Measurements from ENCODE around the gene NKAPL. TPM values are rescaled to one million over a fixed set of nuclear protein-coding genes. Genes with fewer than 3 reads are reported as not detected.

Gene NKAPL
- total and polyA plus RNA-seq, 2 experiments from 2014 or later: 0.97 to 3.2 TPM

DNA sequence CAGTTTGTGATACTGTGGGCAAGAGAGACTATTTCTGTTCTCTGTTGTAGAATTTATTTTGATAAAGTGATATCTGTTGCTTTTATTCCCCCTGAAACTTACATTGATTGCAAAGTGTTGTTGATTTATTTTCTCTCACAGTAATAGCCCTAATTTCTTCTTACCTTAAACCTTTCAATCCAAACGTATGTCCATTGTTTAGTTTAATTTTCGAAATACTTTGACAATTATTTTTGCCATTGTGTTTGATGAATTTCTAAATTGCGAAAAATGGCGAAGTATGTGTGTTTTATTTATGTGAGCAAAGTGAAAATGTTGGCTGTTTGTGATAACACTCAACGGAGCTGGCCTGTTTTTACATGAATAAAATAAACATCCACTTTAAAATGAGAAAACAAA, 7.5 kb downstream of the NKAPL start:
- peak overlapping the region; percentile 90 for H3K27ac ChIP-seq
- TF ChIP-seq EZH2phosphoT487 (IDR thresholded peaks at IDR 0.05; ENCODE audit: insufficient read depth, low read depth) (no peak), EZH2 (IDR thresholded peaks at IDR 0.05; ENCODE audit: insufficient read depth, poor library complexity, severe bottlenecking) (no peak)

DNA sequence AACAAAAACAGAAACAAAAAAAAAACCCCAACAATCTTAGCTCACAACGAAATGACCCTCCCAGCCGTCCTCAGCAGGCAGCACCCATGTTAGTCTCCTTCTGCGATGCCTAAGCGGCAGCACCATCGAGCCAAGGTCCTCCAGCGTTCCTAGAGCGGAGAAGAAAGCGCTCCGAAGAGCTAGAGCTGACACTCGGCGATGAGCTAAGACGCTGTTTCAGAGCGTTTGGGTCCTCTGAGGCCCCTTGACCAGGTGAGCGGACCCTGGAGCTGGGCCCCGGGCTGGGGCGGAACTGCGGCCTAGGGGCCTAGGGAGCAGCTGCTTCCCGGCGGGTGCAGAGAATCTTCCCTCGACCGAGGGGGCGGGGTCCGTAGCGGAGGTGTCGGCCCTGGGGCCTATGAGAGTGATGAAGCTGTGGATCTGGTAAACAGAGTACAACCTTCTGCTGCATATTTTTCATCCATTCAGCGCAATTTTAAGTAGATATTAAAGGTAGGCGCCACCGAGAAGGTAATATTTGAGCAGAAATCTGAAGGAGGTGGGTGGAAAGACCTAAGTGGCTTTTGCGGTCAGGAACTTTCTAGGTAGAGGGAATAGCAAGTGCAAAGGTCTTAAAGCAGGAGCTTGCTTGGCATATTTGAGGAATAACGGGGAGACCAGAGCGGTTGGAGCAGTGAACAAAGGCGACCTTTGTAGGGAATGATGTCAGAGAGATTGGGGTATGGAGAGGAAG, 8.0 kb downstream of the NKAPL start, which contains the start of gene ZSCAN26:
Gene ZSCAN26 (plus strand): TSS at position 182 of the 733 bp plus-strand sequence. CDS start 4,777 bp downstream, outside the sequence.
- Histone ChIP-seq H3K9me3 (ENCODE audit: low read depth) (no peaks in the 10 kb centered on the region), H3K4me3 (peak within 1 kb of the TSS; percentile 97), H3K9me2 (ENCODE audit: insufficient read depth) (no peaks in the 10 kb centered on the region), H3K27me3 (replicated peaks; ENCODE audit: insufficient read depth) (no peaks in the 10 kb centered on the region), H4K20me1 (ENCODE audit: insufficient read depth) (no peaks in the 10 kb centered on the region), H3K4me2 (ENCODE audit: unreplicated experiment) (peak within 1 kb of the TSS; percentile 98), H3K79me2 (ENCODE audit: insufficient read depth) (peaks cover 42% of the 10 kb centered on the region), H3K27ac (peak within 1 kb of the TSS; percentile 90), H3F3A (ENCODE audit: insufficient read depth) (peaks cover 43% of the 10 kb centered on the region), H3K36me3 (ENCODE audit: low read depth) (no peaks in the 10 kb centered on the region), H3K4me1 (ENCODE audit: insufficient read depth) (peaks cover 9% of the 10 kb centered on the region; the same call in 1 of the 2 replicates), H2AFZ (peak within 1 kb of the TSS; percentile 98), H3K9ac (peak within 1 kb of the TSS; percentile 92)
- TF ChIP-seq EZH2 (IDR thresholded peaks at IDR 0.05; ENCODE audit: insufficient read depth, poor library complexity, severe bottlenecking) (no peak), EZH2phosphoT487 (IDR thresholded peaks at IDR 0.05; ENCODE audit: insufficient read depth, low read depth) (no peak)
- WGBS, 2 experiments (ENCODE audit: low coverage in 1 of 2, low lambda C conversion rate in 2 of 2, missing lambda C conversion rate in 2 of 2): 1% methylated on average over 31 to 32 of the region's 32 CpGs
- DNase-seq: peak; percentile 88
- in situ Hi-C loops (cut with MboI): no loop called here

More for the DNA sequence above, 7.5 kb downstream of the NKAPL start:
- H3K4me3 ChIP-seq: peak overlapping the region; percentile 97
- H3K27me3 ChIP-seq (replicated peaks; ENCODE audit: insufficient read depth): no peaks in the 10 kb centered on the region
- no peaks in the 10 kb centered on the region for H3K9me2 ChIP-seq (ENCODE audit: insufficient read depth)
- peak overlapping the region; percentile 92 for H3K9ac ChIP-seq
- DNase-seq: no peak
- peaks cover 43% of the 10 kb centered on the region for H3F3A ChIP-seq (ENCODE audit: insufficient read depth)
- H4K20me1 ChIP-seq (ENCODE audit: insufficient read depth): no peaks in the 10 kb centered on the region
- peak overlapping the region; percentile 98 for H2AFZ ChIP-seq
- H3K4me1 ChIP-seq (ENCODE audit: insufficient read depth): peaks cover 9% of the 10 kb centered on the region; the same call in 1 of the 2 replicates
- in situ Hi-C loops (cut with MboI): no loop called here
- H3K4me2 ChIP-seq (ENCODE audit: unreplicated experiment): peak overlapping the region; percentile 98
- no peaks in the 10 kb centered on the region for H3K36me3 ChIP-seq (ENCODE audit: low read depth)
- H3K79me2 ChIP-seq (ENCODE audit: insufficient read depth): peaks cover 41% of the 10 kb centered on the region
- H3K9me3 ChIP-seq (ENCODE audit: low read depth): no peaks in the 10 kb centered on the region
- WGBS, 2 experiments (ENCODE audit: low coverage in 1 of 2, low lambda C conversion rate in 2 of 2, missing lambda C conversion rate in 2 of 2): 13 to 15% methylated on average over 5 of the region's 5 CpGs

DNA sequence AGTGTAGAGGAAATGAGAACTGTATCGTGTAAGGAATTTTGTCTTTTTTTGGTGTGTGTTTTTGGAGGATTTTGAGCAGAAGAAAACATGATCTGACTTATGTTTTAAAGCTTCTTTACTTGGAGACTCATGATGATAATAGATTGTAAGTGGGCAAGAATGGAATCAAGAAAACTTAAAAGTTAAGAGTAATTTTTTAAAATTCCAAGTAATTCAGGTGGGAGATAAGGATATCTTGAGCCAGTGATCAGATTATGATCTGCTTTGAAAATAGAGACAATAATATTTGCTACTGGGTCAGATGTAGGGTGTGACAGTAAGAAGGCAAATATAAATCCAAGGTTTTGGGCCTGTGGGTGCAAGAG, 8.6 kb downstream of the NKAPL start:
- WGBS, 2 experiments (ENCODE audit: low coverage in 1 of 2, low lambda C conversion rate in 2 of 2, missing lambda C conversion rate in 2 of 2): 3 to 6% methylated on average over 1 of the region's 1 CpG
- H3K4me1 ChIP-seq (ENCODE audit: insufficient read depth): peaks cover 9% of the 10 kb centered on the region; the same call in 1 of the 2 replicates
- peaks cover 42% of the 10 kb centered on the region for H3K79me2 ChIP-seq (ENCODE audit: insufficient read depth)
- H3K27me3 ChIP-seq (replicated peaks; ENCODE audit: insufficient read depth): no peaks in the 10 kb centered on the region
- H3K27ac ChIP-seq: peak overlapping the region; percentile 90
- H3K4me3 ChIP-seq: peak overlapping the region; percentile 97
- no peaks in the 10 kb centered on the region for H4K20me1 ChIP-seq (ENCODE audit: insufficient read depth)
- H3K9me3 ChIP-seq (ENCODE audit: low read depth): no peaks in the 10 kb centered on the region
- H3K9ac ChIP-seq: peak overlapping the region; percentile 92
- H3K4me2 ChIP-seq (ENCODE audit: unreplicated experiment): peak overlapping the region; percentile 98
- H3F3A ChIP-seq (ENCODE audit: insufficient read depth): peaks cover 43% of the 10 kb centered on the region
- no peaks in the 10 kb centered on the region for H3K36me3 ChIP-seq (ENCODE audit: low read depth)
- H2AFZ ChIP-seq: peak overlapping the region; percentile 98
- in situ Hi-C loops (cut with MboI): no loop called here
- TF ChIP-seq EZH2 (IDR thresholded peaks at IDR 0.05; ENCODE audit: insufficient read depth, poor library complexity, severe bottlenecking): no peak
- TF ChIP-seq EZH2phosphoT487 (IDR thresholded peaks at IDR 0.05; ENCODE audit: insufficient read depth, low read depth): no peak
- DNase-seq: no peak
- H3K9me2 ChIP-seq (ENCODE audit: insufficient read depth): no peaks in the 10 kb centered on the region

DNA sequence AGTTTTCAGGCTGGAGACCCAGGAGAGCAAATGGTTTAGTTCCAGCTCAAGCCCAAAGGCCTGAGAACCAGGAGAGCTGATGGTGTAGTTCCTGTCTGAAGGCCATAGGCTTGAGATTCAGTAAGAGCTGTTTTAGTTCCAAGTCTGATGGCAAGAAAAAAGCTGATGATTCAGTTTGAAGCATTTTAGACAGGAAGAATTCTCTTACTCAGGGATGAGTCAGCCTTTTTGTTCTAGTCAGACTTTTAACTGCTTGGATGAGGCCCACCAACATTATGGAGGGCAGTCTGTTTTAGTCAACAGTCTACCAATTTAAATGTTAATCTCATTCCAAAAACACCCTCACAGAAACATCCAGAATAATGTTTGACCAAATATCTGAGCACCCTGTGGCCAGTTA, 10.4 kb downstream of the NKAPL start:
- peak; percentile 97 for DNase-seq
- H3K4me2 ChIP-seq (ENCODE audit: unreplicated experiment): no peak overlapping the region

More for the DNA sequence above, 10.4 kb downstream of the NKAPL start:
- no peaks in the 10 kb centered on the region for H3K9me3 ChIP-seq (ENCODE audit: low read depth)
- TF ChIP-seq EZH2 (IDR thresholded peaks at IDR 0.05; ENCODE audit: insufficient read depth, poor library complexity, severe bottlenecking) (no peak), EZH2phosphoT487 (IDR thresholded peaks at IDR 0.05; ENCODE audit: insufficient read depth, low read depth) (no peak)
- no peak overlapping the region for H3K4me3 ChIP-seq
- peaks cover 42% of the 10 kb centered on the region for H3K79me2 ChIP-seq (ENCODE audit: insufficient read depth)
- H3K4me1 ChIP-seq (ENCODE audit: insufficient read depth): peaks cover 9% of the 10 kb centered on the region; the same call in 1 of the 2 replicates
- no peak overlapping the region for H2AFZ ChIP-seq
- no peaks in the 10 kb centered on the region for H3K27me3 ChIP-seq (replicated peaks; ENCODE audit: insufficient read depth)
- peaks cover 3% of the 10 kb centered on the region; the same call in 1 of the 2 replicates for H3K36me3 ChIP-seq (ENCODE audit: low read depth)
- H3K27ac ChIP-seq: peak overlapping the region; percentile 70
- H3F3A ChIP-seq (ENCODE audit: insufficient read depth): peaks cover 43% of the 10 kb centered on the region
- H3K9ac ChIP-seq: no peak overlapping the region
- no peaks in the 10 kb centered on the region for H4K20me1 ChIP-seq (ENCODE audit: insufficient read depth)
- in situ Hi-C loops (cut with MboI): no loop called here
- no peaks in the 10 kb centered on the region for H3K9me2 ChIP-seq (ENCODE audit: insufficient read depth)
